Measurements from ENCODE around the gene JPH3. TPM values are rescaled to one million over a fixed set of nuclear protein-coding genes. Genes with fewer than 3 reads are reported as not detected.

The JPH3 gene
- total RNA-seq, 4 donors from 2014 or later, result not detected

DNA sequence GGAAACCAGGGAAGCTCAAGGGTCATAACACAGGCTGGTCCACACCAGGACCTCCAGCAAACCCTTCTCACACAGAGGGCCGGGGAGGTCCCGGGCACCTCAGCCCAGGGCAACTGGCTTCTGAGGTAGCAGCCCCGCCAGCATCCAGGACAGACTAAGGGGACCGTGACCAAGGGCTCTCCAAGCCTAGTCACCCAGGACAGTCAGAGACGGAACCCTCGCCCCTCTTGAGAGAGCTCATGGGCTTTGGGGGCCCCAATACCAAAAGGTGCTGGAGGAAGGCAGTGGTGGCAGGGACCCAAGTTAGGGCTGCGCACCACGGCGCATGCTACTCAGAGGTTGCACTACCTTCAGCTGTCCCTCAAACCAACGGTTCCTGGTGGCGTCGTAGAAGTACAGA, 108.6 kb downstream of the JPH3 start:
- Histone ChIP-seq H3K27me3 (no peaks in the 10 kb centered on the region), H3K4me1 (no peaks in the 10 kb centered on the region), H3K9me3 (no peaks in the 10 kb centered on the region), H3K36me3 (peaks cover 0 to 51% of the 10 kb centered on the region in 2 donors), H3K27ac (no peak overlapping the region), H3K4me3 (no peak overlapping the region)
- no peak for DNase-seq
- intact Hi-C loops (cut with DNase I; ENCODE audit: low total_unique reads) (no loop called here), in situ Hi-C loops (cut with MboI; ENCODE audit: low sequenced_read_pairs in 4 of 4) (no loop called here)
- ATAC-seq, result no peak
- no peak for TF ChIP-seq POLR2A (IDR thresholded peaks at IDR 0.05)
- TF ChIP-seq, protein P1, sequence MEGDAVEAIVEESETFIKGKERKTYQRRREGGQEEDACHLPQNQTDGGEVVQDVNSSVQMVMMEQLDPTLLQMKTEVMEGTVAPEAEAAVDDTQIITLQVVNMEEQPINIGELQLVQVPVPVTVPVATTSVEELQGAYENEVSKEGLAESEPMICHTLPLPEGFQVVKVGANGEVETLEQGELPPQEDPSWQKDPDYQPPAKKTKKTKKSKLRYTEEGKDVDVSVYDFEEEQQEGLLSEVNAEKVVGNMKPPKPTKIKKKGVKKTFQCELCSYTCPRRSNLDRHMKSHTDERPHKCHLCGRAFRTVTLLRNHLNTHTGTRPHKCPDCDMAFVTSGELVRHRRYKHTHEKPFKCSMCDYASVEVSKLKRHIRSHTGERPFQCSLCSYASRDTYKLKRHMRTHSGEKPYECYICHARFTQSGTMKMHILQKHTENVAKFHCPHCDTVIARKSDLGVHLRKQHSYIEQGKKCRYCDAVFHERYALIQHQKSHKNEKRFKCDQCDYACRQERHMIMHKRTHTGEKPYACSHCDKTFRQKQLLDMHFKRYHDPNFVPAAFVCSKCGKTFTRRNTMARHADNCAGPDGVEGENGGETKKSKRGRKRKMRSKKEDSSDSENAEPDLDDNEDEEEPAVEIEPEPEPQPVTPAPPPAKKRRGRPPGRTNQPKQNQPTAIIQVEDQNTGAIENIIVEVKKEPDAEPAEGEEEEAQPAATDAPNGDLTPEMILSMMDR (IDR thresholded peaks at IDR 0.05 in 4 of 5, conservative IDR thresholded peaks at IDR 0.05 in 1 of 5), result no peak

DNA sequence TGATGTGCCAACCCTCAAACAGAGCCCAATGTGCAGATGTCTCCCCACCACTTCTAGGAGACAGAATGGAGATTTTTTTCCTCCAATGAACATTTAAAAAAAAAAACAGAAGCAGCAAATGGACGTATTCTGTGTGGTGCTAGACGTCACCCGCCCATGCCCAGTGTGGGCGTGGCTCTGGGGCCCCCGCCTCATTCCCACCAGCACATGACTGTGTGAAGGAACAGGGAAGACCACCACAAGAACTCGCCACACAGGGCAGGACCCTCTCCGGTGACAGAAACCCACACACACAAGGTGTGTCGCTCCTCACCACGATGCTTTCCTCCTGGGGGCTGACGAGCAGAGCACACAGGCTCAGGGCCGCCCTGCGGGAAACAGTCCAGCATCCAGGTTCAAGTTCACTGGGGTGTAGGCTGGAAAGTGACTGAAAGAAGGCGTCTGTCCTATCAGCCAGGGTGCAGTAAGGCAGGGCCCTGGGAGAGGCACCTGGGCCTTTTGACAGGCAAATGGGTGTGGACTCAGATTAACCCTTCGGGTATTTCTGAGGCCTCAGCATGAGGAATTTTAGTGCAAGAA, 110.0 kb downstream of the JPH3 start:
- DNase-seq, result no peak
- Histone ChIP-seq H3K4me3 (no peak overlapping the region), H3K4me1 (no peaks in the 10 kb centered on the region), H3K36me3 (peaks cover 0 to 44% of the 10 kb centered on the region in 2 donors), H3K27me3 (no peaks in the 10 kb centered on the region), H3K9me3 (no peaks in the 10 kb centered on the region), H3K27ac (no peak overlapping the region)
- ATAC-seq, result no peak
- intact Hi-C loops (cut with DNase I; ENCODE audit: low total_unique reads), result no loop called here
- in situ Hi-C loops (cut with MboI; ENCODE audit: low sequenced_read_pairs in 4 of 4), result no loop called here
- TF ChIP-seq, protein P1 (IDR thresholded peaks at IDR 0.05 in 4 of 5, conservative IDR thresholded peaks at IDR 0.05 in 1 of 5), result no peak
- TF ChIP-seq POLR2A (IDR thresholded peaks at IDR 0.05), result no peak

DNA sequence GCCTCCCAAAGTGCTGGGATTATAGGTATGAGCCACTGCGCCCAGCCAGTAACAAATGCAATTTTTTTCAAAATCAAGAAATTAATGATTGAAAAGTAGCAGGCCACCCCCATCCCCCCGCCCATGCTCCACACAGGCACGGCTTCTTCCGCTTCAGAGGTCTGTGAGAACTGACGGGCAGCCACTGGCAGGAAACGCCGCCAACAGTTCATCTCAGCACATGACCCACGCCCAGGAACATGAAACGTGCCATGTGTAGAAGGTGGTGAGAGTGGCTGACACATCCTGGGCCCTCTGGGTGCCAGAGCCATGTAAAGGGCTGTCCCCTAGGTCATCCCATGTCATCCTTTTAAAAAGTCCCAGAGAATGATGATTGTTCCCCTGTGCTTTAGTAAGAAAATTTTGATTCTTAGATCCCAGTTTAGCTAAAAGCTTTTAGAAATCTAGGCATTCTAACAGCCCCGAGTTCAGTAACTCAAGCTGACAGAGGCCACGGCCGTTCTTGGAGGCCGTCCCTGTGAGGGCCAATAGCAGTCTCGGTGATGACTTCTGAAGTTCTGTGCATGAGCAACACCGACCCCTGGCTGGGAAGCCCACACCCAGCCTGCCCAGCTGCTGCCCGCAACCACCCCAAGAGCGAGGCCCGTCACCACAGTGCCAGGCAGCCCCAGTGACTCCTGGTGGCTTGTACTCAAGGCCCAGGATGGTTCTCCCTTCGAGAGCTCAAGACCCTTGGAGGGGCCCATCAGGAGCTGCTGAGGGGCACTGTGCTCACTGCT, 111.3 kb downstream of the JPH3 start:
- in situ Hi-C loops (cut with MboI; ENCODE audit: low sequenced_read_pairs in 4 of 4) (no loop called here), intact Hi-C loops (cut with DNase I; ENCODE audit: low total_unique reads) (no loop called here)
- ATAC-seq (no peak), DNase-seq (no peak)
- Histone ChIP-seq H3K4me1 (no peaks in the 10 kb centered on the region), H3K4me3 (no peak overlapping the region), H3K27ac (no peak overlapping the region), H3K27me3 (no peaks in the 10 kb centered on the region), H3K36me3 (peaks cover 0 to 33% of the 10 kb centered on the region in 2 donors), H3K9me3 (no peaks in the 10 kb centered on the region)
- TF ChIP-seq, protein P1 (IDR thresholded peaks at IDR 0.05 in 4 of 5, conservative IDR thresholded peaks at IDR 0.05 in 1 of 5), result no peak
- no peak for TF ChIP-seq POLR2A (IDR thresholded peaks at IDR 0.05)

DNA sequence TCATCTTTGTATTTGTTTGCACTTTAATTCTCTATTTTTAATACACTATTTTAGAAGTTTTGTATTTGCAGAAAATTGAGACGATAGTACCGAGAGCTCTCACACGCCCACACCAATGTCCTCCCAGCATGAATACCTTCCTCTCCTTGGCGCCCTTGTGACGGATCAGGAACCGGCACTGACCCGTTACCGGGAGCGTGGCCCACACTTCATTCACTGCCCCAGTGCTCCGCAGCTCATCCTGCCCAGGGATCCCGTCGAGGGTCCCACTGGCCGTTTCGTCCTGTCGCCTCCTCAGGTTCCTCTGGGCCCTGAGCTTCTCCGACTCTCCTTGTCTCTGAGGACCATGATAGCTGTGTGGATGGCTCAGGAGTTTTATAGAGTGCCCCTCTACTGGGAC, 112.9 kb downstream of the JPH3 start:
- no peak for DNase-seq
- in situ Hi-C loops (cut with MboI; ENCODE audit: low sequenced_read_pairs in 4 of 4), result no loop called here
- no peaks in the 10 kb centered on the region for H3K4me1 ChIP-seq
- intact Hi-C loops (cut with DNase I; ENCODE audit: low total_unique reads), result no loop called here
- ATAC-seq, result no peak
- no peak for TF ChIP-seq POLR2A (IDR thresholded peaks at IDR 0.05)
- TF ChIP-seq, protein P1 (IDR thresholded peaks at IDR 0.05 in 4 of 5, conservative IDR thresholded peaks at IDR 0.05 in 1 of 5), result no peak
- no peaks in the 10 kb centered on the region for H3K27me3 ChIP-seq
- peaks cover 0 to 18% of the 10 kb centered on the region in 2 donors for H3K36me3 ChIP-seq
- no peak overlapping the region for H3K27ac ChIP-seq
- no peak overlapping the region for H3K4me3 ChIP-seq
- no peaks in the 10 kb centered on the region for H3K9me3 ChIP-seq
